Vagina (tissue), 2 donors: ENCODE measurements around the gene TSHZ1. TPM values are rescaled to one million over a fixed set of nuclear protein-coding genes. Genes with fewer than 3 reads are reported as not detected.

ENCODE experiments used
- DNase-seq, 2 donors: peaks; one replicate each; pipeline ENCODE4 v3.0.0-alpha.2; 2017; ENCODE audit errors: extremely low spot score in 2 of 2
- H3K27ac ChIP-seq: fragments of 200-600 bp; sonication (generic); one replicate; pipeline ENCODE4 v1.5.1; 2019
- H3K27me3 ChIP-seq: fragments of 200-600 bp; sonication (generic); one replicate; pipeline ENCODE4 v1.5.1; 2019
- H3K36me3 ChIP-seq, 2 donors: fragments of 200-600 bp; sonication (generic); one replicate each; pipeline ENCODE4 v1.5.1; 2017 to 2019
- H3K4me1 ChIP-seq: fragments of 200-600 bp; sonication (generic); one replicate; pipeline ENCODE4 v1.5.1; 2019
- H3K4me3 ChIP-seq, 2 donors: fragments of 200-600 bp; sonication (generic); 1 replicate in 1 of 2; 2 replicates in 1 of 2; pipeline ENCODE4 v1.5.1; 2016 to 2019
- H3K9me3 ChIP-seq: fragments of 200-600 bp; sonication (generic); one replicate; pipeline ENCODE4 v1.5.1; 2019
- CTCF ChIP-seq, 3 experiments: fragments of 450-650 bp in 2 of 3; fragments of 200-600 bp in 1 of 3; sonication (generic) in 1 of 3; IDR thresholded peaks; one replicate each; pipeline ENCODE4 v1.5.1; 2017 to 2019; ENCODE audit warnings: antibody characterized with exemption in 3 of 3, mild to moderate bottlenecking in 2 of 3, moderate library complexity in 2 of 3
- POLR2A ChIP-seq, 2 donors: fragments of 450-650 bp; IDR thresholded peaks; one replicate each; pipeline ENCODE4 v1.6.1; 2017; ENCODE audit warnings: antibody characterized with exemption in 2 of 2, mild to moderate bottlenecking in 2 of 2, moderate library complexity in 2 of 2
- POLR2AphosphoS5 ChIP-seq, 2 donors: sonication (generic); formaldehyde crosslinking; IDR thresholded peaks; one replicate each; pipeline ENCODE4 v1.9.0; 2017; ENCODE audit warnings: antibody characterized with exemption in 2 of 2, mild to moderate bottlenecking in 2 of 2, low read depth in 1 of 2; ENCODE audit not compliant: insufficient read depth in 1 of 2
- intact Hi-C: fragments of 100-400 bp; cut with DNase I; formaldehyde crosslinking; loops from one replicate; pipeline ENCODE4 v1.15.1; 2023
- total RNA-seq: library from RNA; depleted of rRNA; stranded (reverse); fragments of >200 nt; gene quantifications from one replicate; pipeline ENCODE4 v1.2.3, GENCODE V29; 2016

The TSHZ1 gene
- total RNA-seq, 1 donor from 2014 or later = 23.3 TPM

GRCh38 chr18:75226956-75227316 lies 16.3 kb downstream of the TSHZ1 start:
- H3K4me1 ChIP-seq = peaks cover 71% of the 10 kb centered on the region
- no peaks in the 10 kb centered on the region for H3K9me3 ChIP-seq
- intact Hi-C loops = no loop called here
- H3K4me3 ChIP-seq = peak overlapping the region; percentile 22 to 33
- H3K27ac ChIP-seq = peak overlapping the region; percentile 58
- peak in 1 of 2 donors; percentile 78 for DNase-seq
- no peak for TF ChIP-seq POLR2A (IDR thresholded peaks at IDR 0.05)
- TF ChIP-seq POLR2AphosphoS5 (IDR thresholded peaks at IDR 0.05; ENCODE audit: insufficient read depth in 1 of 2, low read depth in 1 of 2) = no peak
- no peak for TF ChIP-seq CTCF (IDR thresholded peaks at IDR 0.05)
- H3K27me3 ChIP-seq = no peaks in the 10 kb centered on the region
- no peaks in the 10 kb centered on the region for H3K36me3 ChIP-seq

- H3K27me3 ChIP-seq = no peaks in the 10 kb centered on the region
- no peaks in the 10 kb centered on the region for H3K9me3 ChIP-seq
- TF ChIP-seq CTCF (IDR thresholded peaks at IDR 0.05) (no peak), POLR2A (IDR thresholded peaks at IDR 0.05) (no peak), POLR2AphosphoS5 (IDR thresholded peaks at IDR 0.05; ENCODE audit: insufficient read depth in 1 of 2, low read depth in 1 of 2) (no peak)
- intact Hi-C loops = no loop called here
- peak in 1 of 2 donors; percentile 49 for DNase-seq
- H3K27ac ChIP-seq = no peak overlapping the region
- H3K4me1 ChIP-seq = peaks cover 63% of the 10 kb centered on the region
- H3K36me3 ChIP-seq = no peaks in the 10 kb centered on the region
- peak overlapping the region in 1 of 2 donors; percentile 3 for H3K4me3 ChIP-seq
Observed at GRCh38 chr18:75227535-75228296, 17.1 kb downstream of the TSHZ1 start.

GRCh38 chr18:75228967-75229366 lies 18.4 kb downstream of the TSHZ1 start:
- H3K9me3 ChIP-seq = no peaks in the 10 kb centered on the region
- DNase-seq = no peak
- H3K36me3 ChIP-seq = no peaks in the 10 kb centered on the region
- H3K27ac ChIP-seq = no peak overlapping the region
- peaks cover 52% of the 10 kb centered on the region for H3K4me1 ChIP-seq
- no peak overlapping the region for H3K4me3 ChIP-seq
- H3K27me3 ChIP-seq = no peaks in the 10 kb centered on the region
- intact Hi-C loops = no loop called here
- TF ChIP-seq CTCF (IDR thresholded peaks at IDR 0.05) = no peak

GRCh38 chr18:75229437-75229836 lies 18.8 kb downstream of the TSHZ1 start:
- intact Hi-C loops = no loop called here
- peaks cover 48% of the 10 kb centered on the region for H3K4me1 ChIP-seq
- no peak overlapping the region for H3K4me3 ChIP-seq
- TF ChIP-seq POLR2AphosphoS5 (IDR thresholded peaks at IDR 0.05; ENCODE audit: insufficient read depth in 1 of 2, low read depth in 1 of 2) = no peak
- no peak for TF ChIP-seq POLR2A (IDR thresholded peaks at IDR 0.05)
- TF ChIP-seq CTCF (IDR thresholded peaks at IDR 0.05) = no peak
- H3K9me3 ChIP-seq = no peaks in the 10 kb centered on the region
- no peaks in the 10 kb centered on the region for H3K36me3 ChIP-seq
- H3K27ac ChIP-seq = no peak overlapping the region
- no peaks in the 10 kb centered on the region for H3K27me3 ChIP-seq
- peak in 1 of 2 donors; percentile 83 for DNase-seq
